K562 (cell line): ENCODE data around the gene KCNK7. TPM values are rescaled to one million over a fixed set of nuclear protein-coding genes. Genes with fewer than 3 reads are reported as not detected.
A peak's percentile ranks its signal among the peaks of the same experiment; 100 is the strongest.

Experiments
- BHLHE40 ChIP-seq: IDR thresholded peaks from 2 replicates; pipeline ENCODE4 v1.6.1; 2011; ENCODE audit warnings: low read length, improper control_type of control experiment
- CHD1 ChIP-seq: fragments of 200-600 bp; sonication (generic); IDR thresholded peaks from one replicate; pipeline ENCODE4 v1.6.1; 2012; ENCODE audit warnings: mild to moderate bottlenecking, moderate library complexity, low read length, inconsistent platforms
- CREBBP ChIP-seq: IDR thresholded peaks from one replicate; pipeline ENCODE4 v1.6.1; 2012; ENCODE audit warnings: low read depth, mild to moderate bottlenecking, control low read depth, inconsistent platforms, low read length
- ELK1 ChIP-seq: sonication (generic); formaldehyde crosslinking; IDR thresholded peaks from 2 replicates; pipeline ENCODE4 v1.8.1; 2022; ENCODE audit warnings: missing genetic modification reagents
- JUN ChIP-seq, 2 experiments: sonication (generic) in 1 of 2; formaldehyde crosslinking in 1 of 2; IDR thresholded peaks; 2 replicates each; pipeline versions ENCODE4 v1.6.1 to v1.8.0; 2012 to 2022; ENCODE audit warnings: borderline replicate concordance in 2 of 2, mild to moderate bottlenecking in 2 of 2, improper control_type of control experiment in 1 of 2, low read depth in 1 of 2, low read length in 1 of 2, missing genetic modification reagents in 1 of 2
- LEF1 ChIP-seq: fragments of 450-650 bp; IDR thresholded peaks from 2 replicates; pipeline ENCODE4 v1.6.1; 2016; ENCODE audit warnings: mild to moderate bottlenecking
- MTF1 ChIP-seq: fragments of 250-450 bp; sonication (Bioruptor Pico); IDR thresholded peaks from 2 replicates; pipeline ENCODE4 v1.9.0; 2021; ENCODE audit warnings: moderate library complexity, mild to moderate bottlenecking, inconsistent platforms, borderline replicate concordance
- NFIX ChIP-seq: fragments of 250-450 bp; sonication (Bioruptor Pico); IDR thresholded peaks from 2 replicates; pipeline ENCODE4 v1.4.0; 2020; ENCODE audit warnings: low read depth, mild to moderate bottlenecking, moderate library complexity
- NR2F6 ChIP-seq: fragments of 450-650 bp; formaldehyde crosslinking; IDR thresholded peaks from 2 replicates; pipeline ENCODE4 v1.4.0; 2020; ENCODE audit warnings: mild to moderate bottlenecking
- PTRF ChIP-seq: fragments of 450-650 bp; IDR thresholded peaks from 2 replicates; pipeline ENCODE4 v1.6.1; 2016; ENCODE audit warnings: mild to moderate bottlenecking, missing genetic modification characterization, missing compliant biosample characterization
- RERE ChIP-seq: sonication (generic); formaldehyde crosslinking; IDR thresholded peaks from 2 replicates; pipeline ENCODE4 v1.8.0; 2023; ENCODE audit warnings: missing genetic modification reagents, mild to moderate bottlenecking, borderline replicate concordance
- SAP30 ChIP-seq: fragments of 200-600 bp; sonication (generic); IDR thresholded peaks from 2 replicates; pipeline ENCODE4 v1.6.1; 2012; ENCODE audit warnings: borderline replicate concordance, low read depth, mild to moderate bottlenecking, moderate library complexity, low read length, control low read depth, inconsistent platforms; ENCODE audit not compliant: insufficient read depth, poor library complexity, severe bottlenecking
- SIN3A ChIP-seq, 2 experiments: fragments of 150-350 bp in 1 of 2; IDR thresholded peaks; 2 replicates each; pipeline ENCODE4 v1.6.1; 2011 to 2016; ENCODE audit warnings: borderline replicate concordance in 2 of 2, low read depth in 2 of 2, low read length in 2 of 2, mild to moderate bottlenecking in 2 of 2, moderate library complexity in 2 of 2; ENCODE audit not compliant: control insufficient read depth in 1 of 2
- TCF7L2 ChIP-seq: fragments of 150-350 bp; IDR thresholded peaks from 2 replicates; pipeline ENCODE4 v1.6.1; 2016; ENCODE audit warnings: low read depth, mild to moderate bottlenecking, low read length, moderate library complexity
- ZBTB1 ChIP-seq: sonication (generic); formaldehyde crosslinking; IDR thresholded peaks from 2 replicates; pipeline ENCODE4 v1.8.1; 2023; ENCODE audit warnings: missing genetic modification reagents, low read depth, mild to moderate bottlenecking, borderline replicate concordance
- ZFP1 ChIP-seq: fragments of 450-650 bp; formaldehyde crosslinking; IDR thresholded peaks from 2 replicates; pipeline ENCODE4 v1.4.0; 2020; ENCODE audit warnings: mild to moderate bottlenecking, mixed read lengths
- ZNF217 ChIP-seq: sonication (generic); formaldehyde crosslinking; IDR thresholded peaks from 2 replicates; pipeline ENCODE4 v1.8.0; 2022; ENCODE audit warnings: mild to moderate bottlenecking, missing genetic modification reagents
- ZNF311 ChIP-seq: fragments of 250-450 bp; sonication (Bioruptor Pico); IDR thresholded peaks from 2 replicates; pipeline ENCODE4 v1.4.0; 2020; ENCODE audit warnings: mild to moderate bottlenecking, moderate library complexity
- ZNF408 ChIP-seq: fragments of 250-450 bp; sonication (Bioruptor Pico); IDR thresholded peaks from 2 replicates; pipeline ENCODE4 v1.4.0; 2020; ENCODE audit warnings: low read depth, mild to moderate bottlenecking, moderate library complexity
- ZNF586 ChIP-seq: fragments of 450-650 bp; formaldehyde crosslinking; conservative IDR thresholded peaks from 2 replicates; pipeline ENCODE4 v1.4.0; 2020; ENCODE audit warnings: mild to moderate bottlenecking, moderate library complexity
- polyA plus RNA-seq, 8 experiments: library from polyadenylated mRNA; depleted of rRNA in 4 of 8; stranded (reverse) in 5 of 8; unstranded in 3 of 8; fragments of >200 nt; fragmentation: Nextera tagmentation in 2 of 8; fragmentation: Illumina TruSeq in 1 of 8; extraction: Ambion mirVana in 2 of 8; extraction: Trizol in 1 of 8; gene quantifications; 2 replicates each; pipeline versions ENCODE4 v1.2.1 to v1.2.3, GENCODE V29; 2011 to 2014; ENCODE audit warnings: inconsistent platforms in 1 of 8, missing spikeins in 1 of 8
- total RNA-seq, 7 experiments: library from RNA; depleted of rRNA in 6 of 7; stranded (reverse); fragments of >200 nt in 6 of 7; fragmentation: Illumina TruSeq in 2 of 7; extraction: Trizol in 2 of 7; gene quantifications; 2 replicates each; pipeline versions ENCODE4 v1.2.1 to v1.2.3, GENCODE V29; 2011 to 2021; ENCODE audit warnings: low replicate concordance in 1 of 7

KCNK7 gene
- total and polyA plus RNA-seq, 9 of the 15 experiments (the other 6 are each of a cell fraction or from before 2014, with no cell fraction given) = 0.07 to 0.40 TPM; not detected in 7

GRCh38 chr11:65569973-65570918 lies 25.4 kb downstream of the KCNK7 start, which contains the start of gene ZNRD2 (continued):
- no peak for TF ChIP-seq ELK1 (CRISPR knock-in tag)
- no peak for TF ChIP-seq ZFP1 (CRISPR knock-in tag)
- TF ChIP-seq LEF1 = no peak
- no peak for TF ChIP-seq TCF7L2
- TF ChIP-seq CHD1 = peak; percentile 18
- no peak for TF ChIP-seq CREBBP
- no peak for TF ChIP-seq ZNF408
- TF ChIP-seq JUN (IDR thresholded peaks at IDR 0.05; ENCODE audit: borderline replicate concordance, low read depth, low read length) = no peak
- no peak for TF ChIP-seq JUN (CRISPR knock-in tag; IDR thresholded peaks at IDR 0.05; ENCODE audit: borderline replicate concordance)
- TF ChIP-seq NFIX (CRISPR knock-in tag) = no peak
- TF ChIP-seq NR2F6 (CRISPR knock-in tag) = no peak
- no peak for TF ChIP-seq RERE
- peak; percentile 95 to 98 for TF ChIP-seq SIN3A (IDR thresholded peaks at IDR 0.05; ENCODE audit: borderline replicate concordance in 2 of 2, control insufficient read depth in 1 of 2, low read depth in 2 of 2, low read length in 2 of 2)
- no peak for TF ChIP-seq MTF1 (CRISPR knock-in tag)
- no peak for TF ChIP-seq ZNF586 (CRISPR knock-in tag)
- TF ChIP-seq BHLHE40 = peak; percentile 34; the same call in 1 of the 2 replicates
- no peak for TF ChIP-seq ZNF311 (CRISPR knock-in tag)
- TF ChIP-seq SAP30 = peak; percentile 79
- TF ChIP-seq PTRF = no peak
- no peak for TF ChIP-seq ZNF217 (CRISPR knock-in tag)
- no peak for TF ChIP-seq ZBTB1 (CRISPR knock-in tag)
